ENCODE data around the gene FAT1.

DNA sequence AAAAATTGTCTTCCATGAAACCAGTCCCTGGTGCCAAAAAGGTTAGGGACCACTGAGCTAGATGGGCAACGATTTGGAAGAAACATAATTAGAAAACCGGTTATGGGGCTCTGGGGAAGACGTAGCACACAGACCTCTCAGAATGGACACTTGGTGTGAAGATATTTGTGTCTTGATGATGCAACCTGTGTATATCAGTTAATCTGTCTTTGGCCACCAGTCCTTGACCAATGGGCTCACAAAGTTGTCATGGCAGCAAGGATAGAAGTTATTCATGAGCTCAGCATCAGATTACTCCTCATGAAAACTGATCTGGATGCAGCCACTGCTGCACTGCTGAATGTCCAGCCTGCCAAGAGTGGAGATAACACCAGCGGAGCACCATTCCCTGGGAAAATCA lies 181.9 kb downstream of the FAT1 start:
- TF ChIP-seq, protein P1, sequence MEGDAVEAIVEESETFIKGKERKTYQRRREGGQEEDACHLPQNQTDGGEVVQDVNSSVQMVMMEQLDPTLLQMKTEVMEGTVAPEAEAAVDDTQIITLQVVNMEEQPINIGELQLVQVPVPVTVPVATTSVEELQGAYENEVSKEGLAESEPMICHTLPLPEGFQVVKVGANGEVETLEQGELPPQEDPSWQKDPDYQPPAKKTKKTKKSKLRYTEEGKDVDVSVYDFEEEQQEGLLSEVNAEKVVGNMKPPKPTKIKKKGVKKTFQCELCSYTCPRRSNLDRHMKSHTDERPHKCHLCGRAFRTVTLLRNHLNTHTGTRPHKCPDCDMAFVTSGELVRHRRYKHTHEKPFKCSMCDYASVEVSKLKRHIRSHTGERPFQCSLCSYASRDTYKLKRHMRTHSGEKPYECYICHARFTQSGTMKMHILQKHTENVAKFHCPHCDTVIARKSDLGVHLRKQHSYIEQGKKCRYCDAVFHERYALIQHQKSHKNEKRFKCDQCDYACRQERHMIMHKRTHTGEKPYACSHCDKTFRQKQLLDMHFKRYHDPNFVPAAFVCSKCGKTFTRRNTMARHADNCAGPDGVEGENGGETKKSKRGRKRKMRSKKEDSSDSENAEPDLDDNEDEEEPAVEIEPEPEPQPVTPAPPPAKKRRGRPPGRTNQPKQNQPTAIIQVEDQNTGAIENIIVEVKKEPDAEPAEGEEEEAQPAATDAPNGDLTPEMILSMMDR (IDR thresholded peaks at IDR 0.05): no peak
- no peak for TF ChIP-seq POLR2A (IDR thresholded peaks at IDR 0.05)

All from body of pancreas (tissue), 4 donors.